Esophagus mucosa (tissue), 1 donor: Measurements from ENCODE around the gene MEA1. TPM values are rescaled to one million over a fixed set of nuclear protein-coding genes. Genes with fewer than 3 reads are reported as not detected.

Source experiments
- ATAC-seq: fragments of 200-7000 bp; cut with Tn5 transposase; one replicate; pipeline ENCODE4 v1.9.1; 2020
- total RNA-seq: library from RNA; stranded (reverse); gene quantifications from one replicate; pipeline ENCODE4 v1.2.4, GENCODE V29; 2023
- donor health status: DM: yes; HTN: yes; CAD: no.

MEA1 gene
- total RNA-seq, 1 donor from 2014 or later, result 46.1 TPM

DNA sequence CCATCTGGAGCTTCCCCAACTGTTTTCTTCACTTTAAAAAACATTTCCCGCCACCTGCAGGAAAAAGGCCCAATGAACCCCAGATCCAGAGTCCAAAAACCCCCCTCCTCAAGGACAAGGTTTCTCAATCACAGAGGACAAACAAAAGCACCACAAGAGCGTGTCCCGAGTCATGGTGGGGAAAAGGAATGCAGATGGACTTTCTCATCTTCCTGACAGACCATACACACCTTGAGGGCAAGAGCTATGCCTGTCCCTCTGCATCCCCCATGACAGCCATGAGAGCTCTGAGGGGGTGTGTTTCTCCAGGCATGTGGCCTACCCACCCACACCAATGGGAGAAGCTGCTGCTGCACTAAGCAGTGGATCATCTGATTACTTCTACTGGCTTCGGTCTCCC is 43.8 kb downstream of the MEA1 start:
- no peak for ATAC-seq

DNA sequence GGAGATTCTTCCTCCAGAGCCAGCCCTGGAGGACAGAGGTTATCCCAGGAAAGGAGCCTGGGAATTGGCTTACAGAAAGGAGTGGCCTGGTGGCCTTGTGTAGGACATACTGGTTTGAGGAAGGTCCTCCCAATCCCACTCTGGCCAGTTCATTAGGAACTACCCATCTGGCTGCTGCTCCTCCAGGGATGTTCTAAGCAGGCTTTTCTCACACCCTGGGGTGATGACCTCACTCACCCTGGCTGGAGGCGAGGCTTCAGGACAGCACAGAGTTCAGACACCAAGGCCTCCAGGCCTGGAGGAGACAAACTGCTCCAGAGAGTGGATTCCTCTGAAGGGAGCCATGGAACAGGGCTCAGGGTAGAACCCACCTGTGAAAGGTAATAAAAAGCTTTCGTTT is 44.3 kb downstream of the MEA1 start:
- ATAC-seq, result no peak

GRCh38 chr6:42968783-42969182 is 45.0 kb downstream of the MEA1 start:
- ATAC-seq, result no peak

- no peak for ATAC-seq
Observed at GRCh38 chr6:42968126-42968701, 45.5 kb downstream of the MEA1 start.

- no peak for ATAC-seq
Observed at GRCh38 chr6:42967228-42967627, 46.5 kb downstream of the MEA1 start.

DNA sequence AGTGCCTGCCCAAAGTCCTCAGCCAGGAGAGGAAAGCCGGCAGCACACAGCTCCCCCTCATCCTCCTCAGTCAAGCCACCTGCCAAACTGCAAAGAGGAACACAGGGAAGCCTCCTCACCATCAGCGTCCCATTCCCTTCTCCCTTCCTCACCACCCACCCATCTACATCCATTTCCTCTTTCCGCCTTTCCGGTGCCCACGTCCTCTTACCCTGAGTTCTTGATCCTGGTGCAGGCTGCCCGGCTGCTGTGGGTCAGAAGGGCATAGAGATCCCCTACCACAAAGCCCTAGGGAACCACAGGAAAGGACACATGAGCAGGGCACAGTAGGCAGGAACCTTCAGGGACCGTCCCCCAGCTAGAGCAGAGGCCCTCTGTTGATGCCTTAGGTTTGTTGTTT is 47.2 kb downstream of the MEA1 start:
- no peak for ATAC-seq

DNA sequence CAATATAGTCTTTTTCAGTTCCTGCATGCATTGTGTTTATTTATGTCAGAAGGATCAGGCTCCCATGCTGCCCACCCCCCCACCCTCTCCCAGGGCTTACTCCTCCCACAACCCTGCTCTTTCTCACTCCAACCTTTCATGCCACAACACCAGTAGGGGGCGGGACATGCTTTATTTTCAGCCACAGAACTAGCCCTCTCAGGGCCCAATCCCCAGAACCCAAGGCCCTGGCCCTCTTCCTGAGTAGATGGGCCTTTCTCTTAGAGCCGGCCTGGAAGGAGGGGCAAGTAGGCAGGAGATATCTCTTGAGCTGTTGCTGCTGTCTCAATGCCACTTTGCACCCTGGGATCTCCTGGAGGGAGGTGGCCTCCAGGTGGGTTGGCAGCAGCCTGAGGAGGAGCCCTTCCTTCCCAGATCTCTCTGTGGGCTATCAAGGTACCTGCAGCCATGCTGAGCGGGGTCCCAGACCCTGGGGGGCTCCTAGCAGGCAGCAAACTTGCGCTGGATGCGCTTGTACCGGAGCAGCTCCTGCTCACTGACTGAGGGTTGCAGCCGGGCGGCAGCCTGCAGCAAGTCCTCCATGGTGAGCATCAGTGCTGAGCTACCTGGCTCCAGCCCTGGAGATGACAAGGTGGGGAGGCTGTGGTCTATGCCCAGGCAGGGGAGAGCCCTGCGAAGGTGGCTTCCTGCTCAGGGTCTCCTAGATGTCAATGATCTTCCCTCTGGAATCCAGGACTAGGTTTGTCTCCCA is 49.7 kb downstream of the MEA1 start:
- ATAC-seq, result no peak

DNA sequence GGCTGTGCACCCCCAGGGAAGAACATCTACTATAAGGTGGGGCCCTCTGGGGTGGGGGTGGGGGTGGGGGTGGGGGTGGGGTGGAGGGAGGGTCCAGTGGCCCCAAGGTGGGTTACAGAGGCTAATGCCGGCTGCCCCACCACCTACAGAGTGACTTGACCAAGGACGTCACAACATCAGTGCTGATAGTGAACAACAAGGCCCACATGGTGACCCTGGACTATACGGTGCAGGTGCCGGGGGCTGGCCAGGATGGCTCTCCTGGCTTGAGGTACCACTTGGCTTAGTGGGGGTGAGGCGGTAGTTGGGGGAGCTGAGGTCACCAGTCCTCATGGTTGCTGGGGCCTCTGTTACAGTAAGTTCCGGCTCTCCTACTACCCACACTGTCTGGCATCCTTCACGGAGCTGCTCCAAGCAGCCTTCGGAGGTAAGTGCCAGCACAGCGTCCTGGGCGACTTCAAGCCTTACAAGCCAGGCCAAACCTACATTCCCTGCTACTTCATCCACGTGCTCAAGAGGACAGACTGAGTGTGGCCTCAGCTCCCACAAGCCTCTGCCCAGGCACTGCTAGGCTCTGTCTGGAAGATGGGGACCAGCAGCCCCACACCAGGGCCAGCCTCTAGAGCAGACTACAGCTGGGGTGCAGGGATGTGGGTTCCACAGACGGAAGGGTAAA is 50.4 kb downstream of the MEA1 start:
- ATAC-seq, result no peak

DNA sequence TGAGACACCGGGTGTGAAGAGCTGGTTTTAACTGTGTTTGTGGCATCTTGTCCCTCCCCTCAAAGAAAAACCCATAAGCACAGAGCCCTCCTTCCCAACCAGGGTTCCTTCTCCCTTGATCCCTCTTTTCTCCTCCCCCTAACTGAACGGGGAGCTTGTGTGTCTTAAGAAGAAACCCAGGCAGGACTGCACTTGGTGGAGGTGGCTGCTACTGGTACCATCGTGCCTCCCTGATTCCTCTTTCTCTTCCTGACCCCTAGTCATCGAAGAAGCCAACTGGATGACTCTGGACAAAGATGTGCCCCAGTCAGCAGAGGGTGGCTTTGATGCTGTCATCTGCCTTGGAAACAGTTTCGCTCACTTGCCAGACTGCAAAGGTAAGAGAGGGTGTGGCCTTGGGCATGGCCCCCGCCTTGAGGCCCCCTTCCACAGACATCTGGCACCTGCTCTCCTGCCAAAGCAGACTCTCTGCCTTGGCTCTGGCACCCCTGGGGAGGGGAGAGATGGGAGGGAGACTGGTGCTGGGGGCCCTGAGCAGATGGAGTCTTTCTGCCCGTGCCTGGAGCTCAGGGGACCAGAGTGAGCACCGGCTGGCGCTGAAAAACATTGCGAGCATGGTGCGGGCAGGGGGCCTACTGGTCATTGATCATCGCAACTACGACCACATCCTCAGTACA is 51.1 kb downstream of the MEA1 start:
- no peak for ATAC-seq

GRCh38 chr6:42962096-42962495 is 51.6 kb downstream of the MEA1 start:
- ATAC-seq, result no peak

Other genes starting within 250 kb of the MEA1 start
- gene BICRAL, start 231.9 kb downstream of the MEA1 start, total RNA-seq, result 6.1 TPM
- gene RPL7L1, start 134.3 kb downstream of the MEA1 start, total RNA-seq, result 62.7 TPM
- not detected for gene PTCRA, start 97.9 kb downstream of the MEA1 start, total RNA-seq
- gene CNPY3, start 84.5 kb downstream of the MEA1 start, total RNA-seq, result 13.6 TPM
- not detected for gene GNMT, start 53.2 kb downstream of the MEA1 start, total RNA-seq
- 19.4 TPM for gene PEX6, start 34.8 kb downstream of the MEA1 start, total RNA-seq
- 21.2 TPM for gene PPP2R5D, start 29.4 kb downstream of the MEA1 start, total RNA-seq
- 32.6 TPM for gene KLHDC3, start 303 bp upstream of the MEA1 start, total RNA-seq
- 48.3 TPM for gene RRP36, start 7.7 kb upstream of the MEA1 start, total RNA-seq
- 10.3 TPM for gene CUL7, start 39.9 kb upstream of the MEA1 start, total RNA-seq
- 45.0 TPM for gene MRPL2, start 45.5 kb upstream of the MEA1 start, total RNA-seq
- gene KLC4, start 45.7 kb upstream of the MEA1 start, total RNA-seq, result 7.5 TPM
- gene PTK7, start 62.4 kb upstream of the MEA1 start, total RNA-seq, result 37.3 TPM
- 19.3 TPM for gene SRF, start 157.3 kb upstream of the MEA1 start, total RNA-seq
- gene CUL9, start 168.2 kb upstream of the MEA1 start, total RNA-seq, result 23.6 TPM
- 40.2 TPM for gene DNPH1, start 215.5 kb upstream of the MEA1 start, total RNA-seq
- not detected for gene TTBK1, start 229.5 kb upstream of the MEA1 start, total RNA-seq